PFSK-1 (cell line): ENCODE measurements around the gene RNASEH2B.

Source experiments
- FOXP2 ChIP-seq: optimal IDR thresholded peaks from 2 replicates; pipeline ENCODE3; 2011; ENCODE audit warnings: borderline replicate concordance, control low read depth, inconsistent platforms; ENCODE audit not compliant: insufficient read depth; ENCODE audit errors: extremely low read length, extremely low read depth
- POLR2AphosphoS5 ChIP-seq: IDR thresholded peaks from 2 replicates; pipeline ENCODE4 v1.6.1; 2012; ENCODE audit warnings: low read depth, mild to moderate bottlenecking, control low read depth, low read length, moderate library complexity
- SIN3A ChIP-seq: IDR thresholded peaks from 2 replicates; pipeline ENCODE4 v1.6.1; 2012; ENCODE audit warnings: mild to moderate bottlenecking, low read length, moderate library complexity, borderline replicate concordance; ENCODE audit not compliant: insufficient read depth
- TAF1 ChIP-seq: IDR thresholded peaks from 2 replicates; pipeline ENCODE4 v1.6.1; 2012; ENCODE audit warnings: low read length, control low read depth, borderline replicate concordance; ENCODE audit not compliant: insufficient read depth
- TF ChIP-seq, protein P1 (sequence below), 2 experiments: IDR thresholded peaks; 2 replicates each; pipeline versions ENCODE4 v1.6.1 to v1.8.0; 2011 to 2012; ENCODE audit warnings: low read depth in 2 of 2, low read length in 2 of 2, control low read depth in 1 of 2, inconsistent platforms in 1 of 2, mild to moderate bottlenecking in 1 of 2, moderate library complexity in 1 of 2; ENCODE audit not compliant: insufficient read depth in 1 of 2

Gene RNASEH2B

GRCh38 chr13:50901701-50902100, 7.9 kb upstream of the RNASEH2B start:
- TF ChIP-seq TAF1 (no peak), SIN3A (no peak), POLR2AphosphoS5 (no peak), FOXP2 (no peak)
- TF ChIP-seq, protein P1, sequence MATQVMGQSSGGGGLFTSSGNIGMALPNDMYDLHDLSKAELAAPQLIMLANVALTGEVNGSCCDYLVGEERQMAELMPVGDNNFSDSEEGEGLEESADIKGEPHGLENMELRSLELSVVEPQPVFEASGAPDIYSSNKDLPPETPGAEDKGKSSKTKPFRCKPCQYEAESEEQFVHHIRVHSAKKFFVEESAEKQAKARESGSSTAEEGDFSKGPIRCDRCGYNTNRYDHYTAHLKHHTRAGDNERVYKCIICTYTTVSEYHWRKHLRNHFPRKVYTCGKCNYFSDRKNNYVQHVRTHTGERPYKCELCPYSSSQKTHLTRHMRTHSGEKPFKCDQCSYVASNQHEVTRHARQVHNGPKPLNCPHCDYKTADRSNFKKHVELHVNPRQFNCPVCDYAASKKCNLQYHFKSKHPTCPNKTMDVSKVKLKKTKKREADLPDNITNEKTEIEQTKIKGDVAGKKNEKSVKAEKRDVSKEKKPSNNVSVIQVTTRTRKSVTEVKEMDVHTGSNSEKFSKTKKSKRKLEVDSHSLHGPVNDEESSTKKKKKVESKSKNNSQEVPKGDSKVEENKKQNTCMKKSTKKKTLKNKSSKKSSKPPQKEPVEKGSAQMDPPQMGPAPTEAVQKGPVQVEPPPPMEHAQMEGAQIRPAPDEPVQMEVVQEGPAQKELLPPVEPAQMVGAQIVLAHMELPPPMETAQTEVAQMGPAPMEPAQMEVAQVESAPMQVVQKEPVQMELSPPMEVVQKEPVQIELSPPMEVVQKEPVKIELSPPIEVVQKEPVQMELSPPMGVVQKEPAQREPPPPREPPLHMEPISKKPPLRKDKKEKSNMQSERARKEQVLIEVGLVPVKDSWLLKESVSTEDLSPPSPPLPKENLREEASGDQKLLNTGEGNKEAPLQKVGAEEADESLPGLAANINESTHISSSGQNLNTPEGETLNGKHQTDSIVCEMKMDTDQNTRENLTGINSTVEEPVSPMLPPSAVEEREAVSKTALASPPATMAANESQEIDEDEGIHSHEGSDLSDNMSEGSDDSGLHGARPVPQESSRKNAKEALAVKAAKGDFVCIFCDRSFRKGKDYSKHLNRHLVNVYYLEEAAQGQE (IDR thresholded peaks at IDR 0.05; ENCODE audit: insufficient read depth in 1 of 2, low read depth in 2 of 2, low read length in 2 of 2) = no peak

- TF ChIP-seq, protein P1 (IDR thresholded peaks at IDR 0.05; ENCODE audit: insufficient read depth in 1 of 2, low read depth in 2 of 2, low read length in 2 of 2) = no peak
- TF ChIP-seq FOXP2 (no peak), SIN3A (no peak), TAF1 (no peak), POLR2AphosphoS5 (no peak)
Measured at GRCh38 chr13:50905256-50905655, 4.3 kb upstream of the RNASEH2B start.

DNA sequence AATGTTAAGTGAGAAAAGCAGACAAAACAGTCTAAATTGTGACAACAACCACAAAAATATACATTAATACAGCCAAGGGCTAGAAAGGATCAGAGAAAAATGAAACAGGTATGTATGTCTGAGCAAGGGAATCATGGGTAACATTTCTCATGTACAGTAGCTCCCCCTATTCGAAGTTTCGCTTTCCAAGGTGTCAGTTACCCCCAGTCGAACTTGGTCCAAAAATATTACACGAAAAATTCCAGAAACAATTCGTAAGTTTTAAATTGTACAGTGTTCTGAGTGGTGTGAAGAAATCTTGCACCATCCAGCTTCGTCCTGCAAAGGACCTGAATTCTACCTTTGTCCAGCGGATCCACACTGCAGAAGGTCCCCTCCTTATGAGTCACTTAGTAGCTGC, 1.8 kb upstream of the RNASEH2B start:
- no peak for TF ChIP-seq POLR2AphosphoS5
- no peak for TF ChIP-seq FOXP2
- TF ChIP-seq, protein P1 (IDR thresholded peaks at IDR 0.05; ENCODE audit: insufficient read depth in 1 of 2, low read depth in 2 of 2, low read length in 2 of 2) = no peak
- TF ChIP-seq SIN3A = no peak
- no peak for TF ChIP-seq TAF1

GRCh38 chr13:50908371-50908770, 1.2 kb upstream of the RNASEH2B start:
- no peak for TF ChIP-seq SIN3A
- TF ChIP-seq FOXP2 = no peak
- no peak for TF ChIP-seq POLR2AphosphoS5
- TF ChIP-seq TAF1 = no peak
- TF ChIP-seq, protein P1 (IDR thresholded peaks at IDR 0.05; ENCODE audit: insufficient read depth in 1 of 2, low read depth in 2 of 2, low read length in 2 of 2) = no peak

DNA sequence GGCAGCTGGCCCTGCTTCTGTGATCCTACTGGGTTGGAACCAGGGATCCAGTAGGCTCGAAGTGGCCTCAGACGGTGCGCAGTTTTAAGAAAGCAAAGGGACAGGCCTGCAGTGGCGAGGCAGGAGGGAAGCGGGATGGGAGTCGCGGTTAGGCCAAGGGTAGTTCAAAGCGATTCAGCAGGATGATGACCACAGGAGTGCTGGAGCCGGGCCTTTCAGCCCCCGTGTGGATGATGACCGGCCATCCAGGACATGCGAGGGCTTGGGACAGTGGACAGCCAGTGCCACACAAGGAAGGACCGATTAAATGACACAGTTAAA, 854 bp downstream of the RNASEH2B start:
- TF ChIP-seq POLR2AphosphoS5 (no peak), TAF1 (no peak), FOXP2 (no peak), SIN3A (no peak)
- TF ChIP-seq, protein P1 (IDR thresholded peaks at IDR 0.05; ENCODE audit: insufficient read depth in 1 of 2, low read depth in 2 of 2, low read length in 2 of 2) = no peak
